K562 (cell line): ENCODE results near the gene TNFSF11. TPM values are rescaled to one million over a fixed set of nuclear protein-coding genes. Genes with fewer than 3 reads are reported as not detected.

Experiments
- ATAC-seq: fragments of 200-7000 bp; cut with Tn5 transposase; 3 replicates; pipeline ENCODE4 v1.9.1; 2020; ENCODE audit warnings: moderate library complexity
- BruUV-seq: library from RNA; stranded (reverse); fragments of 400-500 nt; replicated peaks from 2 replicates; lab custom pipeline; 2021; lab: Mats Ljungman, UMichigan
- CTCF ChIA-PET: fragments of 300-600 bp; formaldehyde crosslinking; extraction: SDS; loops from one replicate; lab custom pipeline; 2021; ENCODE audit warnings: low intra/inter-chr PET ratio; lab: Yijun Ruan, JAX
- POLR2A ChIA-PET: fragments of 300-600, 350-650 bp; sonication (Branson Sonifier 250); formaldehyde crosslinking; extraction: SDS; loops from one replicate; lab custom pipeline; 2021; ENCODE audit warnings: antibody characterized with exemption, inconsistent platforms; lab: Yijun Ruan, JAX
- DNase-seq, 4 experiments: peaks; one replicate each; pipeline versions ENCODE4 v3.0.0 to v3.0.0-alpha.2; 2011 to 2018; ENCODE audit warnings: low spot score in 3 of 4, mixed read lengths in 3 of 4; ENCODE audit errors: extremely low read depth in 1 of 4
- FAIRE-seq: peaks from 2 replicates; lab custom pipeline; 2011; peaks lifted over from hg19 to GRCh38; lab: Jason Lieb, UNC
- H2AFZ ChIP-seq: 2 replicates; pipeline ENCODE4 v1.6.0; 2011; ENCODE audit warnings: low read depth, low read length, control low read depth, inconsistent platforms
- H3K27ac ChIP-seq: fragments of 200-600 bp; 3 replicates; pipeline ENCODE4 v1.8.0; 2011; ENCODE audit warnings: low read depth, mild to moderate bottlenecking, control low read depth, inconsistent platforms, low read length, moderate library complexity, mixed read lengths; ENCODE audit errors: extremely low read depth
- H3K27me3 ChIP-seq, 2 experiments: fragments of 300-600 bp in 1 of 2; 2 replicates in 1 of 2; 3 replicates in 1 of 2; pipeline versions ENCODE4 v1.6.0 to v1.8.0; 2011; ENCODE audit warnings: inconsistent platforms in 2 of 2, low read length in 2 of 2, mild to moderate bottlenecking in 1 of 2, mixed read lengths in 1 of 2, moderate library complexity in 1 of 2; ENCODE audit not compliant: control insufficient read depth in 2 of 2, insufficient read depth in 2 of 2
- H3K36me3 ChIP-seq: fragments of 300-600 bp; 3 replicates; pipeline ENCODE4 v1.8.0; 2011; ENCODE audit warnings: mild to moderate bottlenecking, low read length, inconsistent platforms; ENCODE audit not compliant: control insufficient read depth, insufficient read depth
- H3K4me1 ChIP-seq, 2 experiments: fragments of 200-600 bp in 1 of 2; replicated peaks in 1 of 2; 2 replicates in 1 of 2; 3 replicates in 1 of 2; pipeline versions ENCODE4 v1.5.1 to v1.8.0; 2011; ENCODE audit warnings: inconsistent platforms in 2 of 2, low read length in 2 of 2, mild to moderate bottlenecking in 1 of 2, mixed read lengths in 1 of 2, moderate library complexity in 1 of 2; ENCODE audit not compliant: control insufficient read depth in 2 of 2, insufficient read depth in 2 of 2
- H3K4me2 ChIP-seq: 2 replicates; pipeline ENCODE4 v1.6.1; 2011; ENCODE audit warnings: low read length, control low read depth, inconsistent platforms, mixed read lengths; ENCODE audit not compliant: insufficient read depth
- H3K4me3 ChIP-seq: fragments of 200-600 bp; sonication (generic), shearing (Covaris generic); 2 replicates; pipeline ENCODE4 v1.5.1; 2016; ENCODE audit warnings: control low read depth, inconsistent platforms
- H3K79me2 ChIP-seq: fragments of 200-600 bp; 3 replicates; pipeline ENCODE4 v1.8.0; 2011; ENCODE audit warnings: low read length, inconsistent platforms; ENCODE audit not compliant: control insufficient read depth, insufficient read depth
- H3K9ac ChIP-seq, 2 experiments: 2 replicates each; pipeline versions ENCODE4 v1.6.0 to v1.6.1; 2011; ENCODE audit warnings: low read depth in 2 of 2, low read length in 2 of 2, control low read depth in 1 of 2, inconsistent platforms in 1 of 2, mild to moderate bottlenecking in 1 of 2, mixed read lengths in 1 of 2; ENCODE audit not compliant: insufficient read depth in 1 of 2
- H3K9me1 ChIP-seq: one replicate; pipeline ENCODE4 v1.6.0; 2011; ENCODE audit warnings: inconsistent platforms, mild to moderate bottlenecking, low read length, moderate library complexity; ENCODE audit not compliant: control insufficient read depth, insufficient read depth
- H3K9me3 ChIP-seq: replicated peaks from 2 replicates; pipeline ENCODE4 v1.5.1; 2011; ENCODE audit warnings: low read depth, low read length, inconsistent platforms; ENCODE audit not compliant: control insufficient read depth, insufficient read depth
- H4K20me1 ChIP-seq: replicated peaks from 2 replicates; pipeline ENCODE4 v1.6.1; 2011; ENCODE audit warnings: low read length, inconsistent platforms, mixed read lengths; ENCODE audit not compliant: control insufficient read depth, insufficient read depth
- CEBPB ChIP-seq: fragments of 450-650 bp; IDR thresholded peaks from 2 replicates; pipeline ENCODE4 v1.6.1; 2016; ENCODE audit warnings: missing genetic modification characterization, missing compliant biosample characterization
- CEBPG ChIP-seq, 3 experiments: fragments of 200-800 bp in 1 of 3; sonication (Bioruptor generic) in 1 of 3; sonication (generic) in 1 of 3; formaldehyde crosslinking in 1 of 3; IDR thresholded peaks in 2 of 3; conservative IDR thresholded peaks in 1 of 3; 2 replicates each; pipeline versions ENCODE4 v1.6.1 to v1.8.0; 2016 to 2022; ENCODE audit warnings: missing compliant biosample characterization in 2 of 3, missing genetic modification characterization in 2 of 3, mild to moderate bottlenecking in 1 of 3, missing genetic modification reagents in 1 of 3
- DNMT1 ChIP-seq: fragments of 450-650 bp; IDR thresholded peaks from 2 replicates; pipeline ENCODE4 v1.6.1; 2016; ENCODE audit warnings: antibody characterized with exemption, mild to moderate bottlenecking
- HCFC1 ChIP-seq: IDR thresholded peaks from 2 replicates; pipeline ENCODE4 v1.6.1; 2012; ENCODE audit warnings: low read depth, low read length, improper control_type of control experiment
- HEY1 ChIP-seq: fragments of 250-450 bp; sonication (Bioruptor Pico); IDR thresholded peaks from 2 replicates; pipeline ENCODE4 v1.5.0; 2020; ENCODE audit warnings: mild to moderate bottlenecking, moderate library complexity, borderline replicate concordance
- OTX1 ChIP-seq: fragments of 450-650 bp; formaldehyde crosslinking; IDR thresholded peaks from 2 replicates; pipeline ENCODE4 v1.4.0; 2022; ENCODE audit warnings: mild to moderate bottlenecking
- RAD21 ChIP-seq, 2 experiments: fragments of 250-450 bp in 1 of 2; fragments of 450-650 bp in 1 of 2; sonication (Bioruptor Pico) in 1 of 2; formaldehyde crosslinking in 1 of 2; IDR thresholded peaks in 1 of 2; conservative IDR thresholded peaks in 1 of 2; 2 replicates each; pipeline versions ENCODE4 v1.4.0 to v1.8.0; 2020 to 2022; ENCODE audit warnings: mild to moderate bottlenecking in 2 of 2, moderate library complexity in 1 of 2
- ZC3H11A ChIP-seq: IDR thresholded peaks from 2 replicates; pipeline ENCODE4 v1.6.1; 2012; ENCODE audit warnings: low read depth, low read length, improper control_type of control experiment
- ZNF57 ChIP-seq: fragments of 450-650 bp; formaldehyde crosslinking; IDR thresholded peaks from 2 replicates; pipeline ENCODE4 v1.4.0; 2020; ENCODE audit warnings: mild to moderate bottlenecking, moderate library complexity
- WGBS: fragments of 100-300 bp; shearing (Covaris generic); methylation state at CpG from one replicate; pipeline ENCODE4 v1.1.6; 2016; ENCODE audit warnings: low coverage, mixed read lengths; ENCODE audit not compliant: insufficient coverage; ENCODE audit errors: missing lambda C conversion rate; 5-methylcytosine and 5-hydroxymethylcytosine counted together
- in situ Hi-C: fragments of 300-500 bp; cut with MboI; formaldehyde crosslinking; loops from 4 replicates; pipeline ENCODE4 v1.15.0; 2018; ENCODE audit warnings: inconsistent platforms, mixed read lengths
- intact Hi-C: fragments of 100-400 bp; cut with micrococcal nuclease; formaldehyde crosslinking; loops from 2 replicates; pipeline ENCODE4 v1.14.2; 2022
- polyA plus RNA-seq, 8 experiments: library from polyadenylated mRNA; depleted of rRNA in 4 of 8; stranded (reverse) in 5 of 8; unstranded in 3 of 8; fragments of >200 nt; fragmentation: Nextera tagmentation in 2 of 8; fragmentation: Illumina TruSeq in 1 of 8; extraction: Ambion mirVana in 2 of 8; extraction: Trizol in 1 of 8; gene quantifications; 2 replicates each; pipeline versions ENCODE4 v1.2.1 to v1.2.3, GENCODE V29; 2011 to 2014; ENCODE audit warnings: inconsistent platforms in 1 of 8, missing spikeins in 1 of 8
- total RNA-seq, 7 experiments: library from RNA; depleted of rRNA in 6 of 7; stranded (reverse); fragments of >200 nt in 6 of 7; fragmentation: Illumina TruSeq in 2 of 7; extraction: Trizol in 2 of 7; gene quantifications; 2 replicates each; pipeline versions ENCODE4 v1.2.1 to v1.2.3, GENCODE V29; 2011 to 2021; ENCODE audit warnings: low replicate concordance in 1 of 7
- TF ChIP-seq, protein P1 (sequence below): IDR thresholded peaks from 2 replicates; pipeline ENCODE4 v1.6.1; 2014; ENCODE audit warnings: antibody characterized with exemption
- TF ChIP-seq, protein P2 (sequence below), 2 experiments: fragments of 450-650 bp; formaldehyde crosslinking in 1 of 2; IDR thresholded peaks; 2 replicates each; pipeline versions ENCODE4 v1.4.0 to v1.6.1; 2014 to 2020; ENCODE audit warnings: mild to moderate bottlenecking in 2 of 2, borderline replicate concordance in 1 of 2, low read depth in 1 of 2

TNFSF11 gene
- total and polyA plus RNA-seq, 9 of the 15 experiments (the other 6 are each of a cell fraction or from before 2014, with no cell fraction given), result not detected

DNA sequence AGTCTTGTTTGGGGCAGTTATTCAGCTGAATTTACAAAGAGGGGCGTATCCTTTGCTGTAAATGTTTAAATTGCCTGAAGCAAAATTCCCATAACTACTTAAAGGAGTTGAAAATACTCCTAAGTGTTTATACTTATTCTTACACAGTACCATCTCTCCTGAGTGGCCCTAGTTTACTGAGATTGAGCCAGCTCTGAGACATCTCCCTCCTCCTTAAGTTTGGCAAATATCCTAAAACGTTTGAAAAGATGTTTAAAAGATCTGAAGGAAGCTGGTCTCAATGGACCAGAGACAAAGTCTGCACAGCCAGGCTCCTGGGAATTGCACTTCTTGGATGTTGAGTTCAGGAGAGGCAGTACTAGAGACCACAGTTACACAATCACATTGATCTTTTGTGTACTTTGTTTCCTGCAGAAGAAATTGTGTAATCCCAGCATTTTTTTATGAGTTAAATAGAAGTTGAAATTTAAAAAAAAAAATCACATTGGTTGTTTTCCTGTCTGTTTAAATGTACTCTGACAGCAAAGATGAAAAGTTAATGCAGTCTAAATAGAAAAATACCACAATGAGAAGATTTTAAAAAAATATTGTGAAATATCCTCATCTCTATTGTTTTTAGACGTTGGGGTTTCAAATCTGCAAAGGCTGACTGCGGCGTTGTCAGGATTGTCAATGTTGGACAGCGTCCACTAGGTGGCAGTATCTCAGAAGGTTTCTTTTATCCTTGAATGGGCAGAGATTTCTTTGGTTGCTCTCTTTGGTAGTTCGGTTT, 20.7 kb downstream of the TNFSF11 start:
- H2AFZ ChIP-seq, result no peak overlapping the region
- in situ Hi-C loops (no loop called here), intact Hi-C loops (loop anchor here (1.0 kb wide), 1 partner anchor 260 kb away; no protein-coding TSS in a partner anchor)
- ChIA-PET CTCF (interaction anchor here (0.5 to 0.6 kb wide), 2 partner anchors 27 to 370 kb away, joined by 3 read pairs; no protein-coding TSS in a partner anchor), POLR2A (no interaction called here)
- H3K4me2 ChIP-seq, result no peak overlapping the region
- H3K9ac ChIP-seq, result no peak overlapping the region
- H3K9me3 ChIP-seq, result no peaks in the 10 kb centered on the region
- H3K27me3 ChIP-seq, result no peaks in the 10 kb centered on the region
- no peaks in the 10 kb centered on the region for H3K9me1 ChIP-seq
- WGBS, result 0% methylated on average over 6 of the region's 7 CpGs
- H4K20me1 ChIP-seq, result no peaks in the 10 kb centered on the region
- H3K4me1 ChIP-seq, result no peaks in the 10 kb centered on the region
- peak; percentile 51 to 61 (median 56) for DNase-seq
- no TSS peak for BruUV-seq
- FAIRE-seq, result peak; percentile 76
- peak; percentile 65; the same call in 2 of the 3 replicates for ATAC-seq
- H3K36me3 ChIP-seq, result no peaks in the 10 kb centered on the region
- H3K79me2 ChIP-seq, result no peaks in the 10 kb centered on the region
- no peak overlapping the region for H3K4me3 ChIP-seq
- no peak overlapping the region for H3K27ac ChIP-seq
- TF ChIP-seq HEY1 (CRISPR knock-in tag), result no peak
- TF ChIP-seq HCFC1, result no peak
- TF ChIP-seq, protein P1, sequence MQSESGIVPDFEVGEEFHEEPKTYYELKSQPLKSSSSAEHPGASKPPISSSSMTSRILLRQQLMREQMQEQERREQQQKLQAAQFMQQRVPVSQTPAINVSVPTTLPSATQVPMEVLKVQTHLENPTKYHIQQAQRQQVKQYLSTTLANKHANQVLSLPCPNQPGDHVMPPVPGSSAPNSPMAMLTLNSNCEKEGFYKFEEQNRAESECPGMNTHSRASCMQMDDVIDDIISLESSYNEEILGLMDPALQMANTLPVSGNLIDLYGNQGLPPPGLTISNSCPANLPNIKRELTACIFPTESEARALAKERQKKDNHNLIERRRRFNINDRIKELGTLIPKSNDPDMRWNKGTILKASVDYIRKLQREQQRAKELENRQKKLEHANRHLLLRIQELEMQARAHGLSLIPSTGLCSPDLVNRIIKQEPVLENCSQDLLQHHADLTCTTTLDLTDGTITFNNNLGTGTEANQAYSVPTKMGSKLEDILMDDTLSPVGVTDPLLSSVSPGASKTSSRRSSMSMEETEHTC, result no peak
- TF ChIP-seq ZC3H11A, result no peak
- TF ChIP-seq ZNF57, result no peak
- no peak for TF ChIP-seq OTX1
- no peak for TF ChIP-seq CEBPG (CRISPR knock-in tag; IDR thresholded peaks at IDR 0.05)
- peak; percentile 37 to 39; a peak in 3 of 4 replicates for TF ChIP-seq CEBPG (tag; conservative IDR thresholded peaks at IDR 0.05 in 1 of 2, IDR thresholded peaks at IDR 0.05 in 1 of 2)
- peak; percentile 42 to 69 for TF ChIP-seq RAD21 (CRISPR knock-in tag; conservative IDR thresholded peaks at IDR 0.05 in 1 of 2, IDR thresholded peaks at IDR 0.05 in 1 of 2)
- TF ChIP-seq DNMT1, result no peak
- TF ChIP-seq CEBPB, result peak; percentile 60; the same call in 1 of the 2 replicates
- TF ChIP-seq, protein P2, sequence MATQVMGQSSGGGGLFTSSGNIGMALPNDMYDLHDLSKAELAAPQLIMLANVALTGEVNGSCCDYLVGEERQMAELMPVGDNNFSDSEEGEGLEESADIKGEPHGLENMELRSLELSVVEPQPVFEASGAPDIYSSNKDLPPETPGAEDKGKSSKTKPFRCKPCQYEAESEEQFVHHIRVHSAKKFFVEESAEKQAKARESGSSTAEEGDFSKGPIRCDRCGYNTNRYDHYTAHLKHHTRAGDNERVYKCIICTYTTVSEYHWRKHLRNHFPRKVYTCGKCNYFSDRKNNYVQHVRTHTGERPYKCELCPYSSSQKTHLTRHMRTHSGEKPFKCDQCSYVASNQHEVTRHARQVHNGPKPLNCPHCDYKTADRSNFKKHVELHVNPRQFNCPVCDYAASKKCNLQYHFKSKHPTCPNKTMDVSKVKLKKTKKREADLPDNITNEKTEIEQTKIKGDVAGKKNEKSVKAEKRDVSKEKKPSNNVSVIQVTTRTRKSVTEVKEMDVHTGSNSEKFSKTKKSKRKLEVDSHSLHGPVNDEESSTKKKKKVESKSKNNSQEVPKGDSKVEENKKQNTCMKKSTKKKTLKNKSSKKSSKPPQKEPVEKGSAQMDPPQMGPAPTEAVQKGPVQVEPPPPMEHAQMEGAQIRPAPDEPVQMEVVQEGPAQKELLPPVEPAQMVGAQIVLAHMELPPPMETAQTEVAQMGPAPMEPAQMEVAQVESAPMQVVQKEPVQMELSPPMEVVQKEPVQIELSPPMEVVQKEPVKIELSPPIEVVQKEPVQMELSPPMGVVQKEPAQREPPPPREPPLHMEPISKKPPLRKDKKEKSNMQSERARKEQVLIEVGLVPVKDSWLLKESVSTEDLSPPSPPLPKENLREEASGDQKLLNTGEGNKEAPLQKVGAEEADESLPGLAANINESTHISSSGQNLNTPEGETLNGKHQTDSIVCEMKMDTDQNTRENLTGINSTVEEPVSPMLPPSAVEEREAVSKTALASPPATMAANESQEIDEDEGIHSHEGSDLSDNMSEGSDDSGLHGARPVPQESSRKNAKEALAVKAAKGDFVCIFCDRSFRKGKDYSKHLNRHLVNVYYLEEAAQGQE (IDR thresholded peaks at IDR 0.05; ENCODE audit: borderline replicate concordance), result peak; percentile 41; the same call in 1 of the 2 replicates
- TF ChIP-seq, protein P2 (CRISPR knock-in tag; IDR thresholded peaks at IDR 0.05; ENCODE audit: low read depth), result no peak
